GM21528 (cell line): ENCODE data around the gene RTKN.
A peak's percentile ranks its signal among the peaks of the same experiment; 100 is the strongest.

Experiments used
- ATAC-seq: cut with Tn5 transposase; IDR thresholded peaks from one replicate; pipeline ENCODE4 v1.9.1; 2021; ENCODE audit warnings: mild to moderate bottlenecking, moderate library complexity; ENCODE audit not compliant: unreplicated experiment, low FRiP score

The RTKN gene

DNA sequence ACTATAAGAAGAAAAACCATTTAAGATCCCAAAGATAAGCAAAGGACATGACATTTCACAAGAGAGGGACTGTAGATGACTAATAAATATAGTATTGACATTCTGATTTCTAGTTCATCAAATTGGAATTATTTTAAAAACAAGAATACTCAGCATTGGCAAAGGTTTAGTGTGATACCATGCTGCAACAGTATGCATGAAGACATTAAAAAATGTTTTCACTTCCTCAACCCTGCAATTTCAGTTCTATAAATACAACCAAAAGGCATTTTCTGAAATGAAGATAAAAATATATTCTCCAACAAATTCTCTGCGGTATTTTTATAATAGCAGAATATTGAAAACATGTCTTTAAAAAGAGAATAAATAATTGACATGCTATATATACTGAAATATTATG is 22.4 kb downstream of the RTKN start:
- ATAC-seq = no peak

- no peak for ATAC-seq
Observed at GRCh38 chr2:74418312-74418711, 23.4 kb downstream of the RTKN start.

DNA sequence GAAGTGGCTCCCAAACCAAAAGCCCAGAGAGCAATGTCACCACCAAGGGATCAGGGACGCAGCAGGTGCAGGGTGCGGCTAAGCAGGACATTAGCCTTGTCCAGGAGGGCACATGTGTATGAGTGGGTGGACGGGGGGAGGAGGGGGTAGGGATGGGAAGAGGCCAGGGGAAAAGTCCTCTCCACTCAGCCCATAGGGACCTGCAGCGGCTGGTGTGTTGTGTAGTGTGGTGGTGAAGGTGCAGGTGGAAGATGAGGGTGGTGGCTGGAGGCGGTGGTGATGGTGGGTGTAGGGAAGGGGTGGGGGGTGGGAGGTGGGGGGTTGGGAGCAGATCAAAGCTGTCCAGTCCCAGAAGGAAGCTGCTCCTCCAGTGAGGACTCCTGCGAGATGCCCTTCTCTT is 24.0 kb downstream of the RTKN start:
- ATAC-seq = no peak

DNA sequence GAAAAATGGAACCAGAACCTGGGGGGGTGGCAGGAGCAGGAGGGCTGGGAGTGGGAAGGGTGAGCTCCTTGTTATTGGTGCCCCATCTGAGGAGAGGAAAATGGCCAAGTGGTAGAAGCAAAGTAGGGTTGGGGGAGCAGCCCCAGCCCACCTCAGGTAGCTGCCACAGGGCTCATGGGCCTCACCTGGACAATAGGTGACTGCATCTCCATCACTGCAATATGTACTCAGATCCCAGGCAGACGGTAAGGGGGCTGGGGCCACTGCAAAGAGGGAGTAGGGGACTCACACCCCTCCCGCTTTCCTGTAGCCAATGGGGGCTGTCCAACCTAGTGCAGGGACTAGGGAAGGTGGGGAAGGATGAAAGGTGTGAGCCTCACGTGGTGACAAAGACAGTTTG is 24.5 kb downstream of the RTKN start:
- no peak for ATAC-seq

DNA sequence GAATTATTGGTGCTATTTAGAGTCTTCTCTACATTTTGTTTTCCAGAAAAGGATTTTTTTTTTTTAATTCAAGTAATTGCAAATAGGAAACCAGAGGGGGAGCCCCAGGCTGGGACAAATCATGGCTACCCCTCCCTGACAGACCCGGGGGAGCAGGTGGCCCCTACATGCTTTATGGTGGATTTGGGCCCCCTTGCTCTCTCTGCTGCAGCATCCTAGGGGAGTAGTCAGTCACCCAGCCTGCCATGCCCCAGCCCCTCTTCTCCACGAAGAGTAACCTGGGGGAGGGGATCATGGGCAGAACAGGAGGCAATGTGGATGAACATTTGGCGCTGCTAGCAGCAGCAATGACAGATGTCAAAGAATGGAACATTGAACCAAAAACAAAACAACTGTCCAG is 25.0 kb downstream of the RTKN start:
- ATAC-seq = no peak

GRCh38 chr2:74415762-74416395 is 25.9 kb downstream of the RTKN start:
- ATAC-seq = no peak

GRCh38 chr2:74414881-74415761 is 26.6 kb downstream of the RTKN start:
- no peak for ATAC-seq

- ATAC-seq = no peak
Observed at GRCh38 chr2:74414441-74414840, 27.3 kb downstream of the RTKN start.

DNA sequence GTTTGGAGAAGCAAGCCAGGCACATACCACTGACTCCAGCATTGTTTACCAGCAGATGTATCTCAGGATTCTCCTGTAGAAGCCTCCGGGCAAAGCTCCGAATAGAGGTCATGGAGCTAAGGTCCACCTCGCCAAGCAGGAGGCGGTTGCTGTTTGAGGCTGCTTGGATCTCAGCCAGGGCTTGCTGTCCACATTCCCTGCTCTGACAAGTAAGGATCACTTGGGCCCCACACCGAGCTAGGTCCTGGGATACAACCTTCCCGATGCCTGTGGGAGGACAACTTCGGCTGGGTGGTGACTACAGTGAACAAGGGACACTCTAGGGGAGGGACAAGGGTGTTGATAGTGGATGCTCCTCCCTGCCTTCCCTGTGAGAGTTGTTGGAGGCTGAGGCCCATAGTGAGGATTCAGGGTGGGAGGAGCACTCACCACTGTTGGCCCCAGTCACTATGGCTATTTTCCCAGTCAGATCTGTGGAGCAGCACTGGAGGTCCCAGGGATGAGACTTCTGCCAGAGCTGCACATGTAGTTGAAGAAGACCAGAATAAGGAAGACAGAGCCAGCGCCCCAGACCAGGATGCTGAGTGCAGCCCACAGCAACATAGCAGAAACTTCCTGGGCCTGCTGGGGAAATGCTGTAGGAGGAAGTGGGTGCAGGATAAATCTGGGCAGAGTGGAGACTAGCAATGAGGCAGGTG is 28.6 kb downstream of the RTKN start:
- no peak for ATAC-seq

- ATAC-seq = no peak
Observed at GRCh38 chr2:74407682-74408081, 34.1 kb downstream of the RTKN start.

GRCh38 chr2:74406035-74406434 is 35.7 kb downstream of the RTKN start:
- ATAC-seq = no peak

DNA sequence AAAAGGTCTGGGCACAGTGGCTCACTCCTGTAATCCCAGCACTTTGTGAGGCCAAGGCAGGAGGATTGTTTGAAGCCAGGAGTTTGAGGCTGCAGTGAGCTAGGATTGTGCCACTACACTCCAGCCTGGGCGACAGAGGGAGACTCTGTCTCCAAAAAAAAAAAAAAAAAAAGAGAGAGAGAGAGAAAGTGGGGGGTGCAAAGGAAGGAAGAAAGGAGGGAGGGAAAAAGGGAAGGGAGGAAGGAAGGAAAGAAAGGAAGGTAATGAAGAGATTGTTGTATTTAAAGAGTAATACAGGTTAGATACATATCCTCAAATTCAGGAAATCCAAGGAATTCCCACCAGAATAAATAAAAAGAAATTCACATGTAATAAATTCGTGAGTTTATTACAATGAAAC is 39.8 kb downstream of the RTKN start:
- ATAC-seq = no peak

DNA sequence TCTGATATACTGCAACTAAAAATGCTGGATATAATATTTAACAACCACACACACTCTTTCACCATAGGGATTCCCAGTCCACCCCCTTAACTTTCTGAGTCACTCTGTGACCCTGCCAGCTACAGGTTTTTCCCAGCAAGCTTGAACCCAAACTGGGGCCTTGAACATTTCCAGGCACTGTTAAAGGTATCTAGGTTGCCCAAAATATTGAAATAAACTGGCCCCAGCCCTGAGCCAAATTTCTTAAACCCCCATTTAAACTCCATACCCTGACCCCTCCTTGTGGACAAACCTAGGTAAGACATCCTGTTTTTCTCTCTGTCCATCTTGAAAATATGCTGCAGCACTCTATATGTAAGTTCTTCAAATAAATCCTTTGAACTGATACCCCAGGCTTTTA is 42.0 kb downstream of the RTKN start:
- ATAC-seq = no peak

DNA sequence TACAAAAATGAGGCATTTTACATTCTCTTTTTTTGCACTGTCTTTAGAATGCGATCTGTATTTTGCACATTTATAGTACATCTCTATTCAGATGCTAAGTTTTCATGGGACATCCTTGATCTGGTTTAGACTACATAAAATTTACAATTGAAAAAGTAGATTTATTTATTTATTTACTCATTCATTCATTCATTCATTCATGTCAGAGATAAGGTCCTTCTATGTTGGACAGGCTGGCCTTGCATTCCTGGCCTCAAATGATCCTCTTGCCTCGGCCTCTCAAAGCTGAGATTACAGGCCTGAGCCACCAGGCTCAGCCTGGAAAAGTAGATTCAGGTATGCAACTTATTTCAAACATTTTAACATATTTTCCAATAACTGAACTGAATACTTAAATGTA is 45.6 kb downstream of the RTKN start:
- no peak for ATAC-seq

GRCh38 chr2:74393525-74393924 is 48.2 kb downstream of the RTKN start:
- ATAC-seq = no peak

GRCh38 chr2:74392449-74392743 is 49.3 kb downstream of the RTKN start:
- no peak for ATAC-seq

GRCh38 chr2:74391580-74392448 is 49.9 kb downstream of the RTKN start:
- ATAC-seq = peak; percentile 63

GRCh38 chr2:74391209-74391579 is 50.5 kb downstream of the RTKN start:
- no peak for ATAC-seq

GRCh38 chr2:74390606-74391005 is 51.1 kb downstream of the RTKN start:
- no peak for ATAC-seq

DNA sequence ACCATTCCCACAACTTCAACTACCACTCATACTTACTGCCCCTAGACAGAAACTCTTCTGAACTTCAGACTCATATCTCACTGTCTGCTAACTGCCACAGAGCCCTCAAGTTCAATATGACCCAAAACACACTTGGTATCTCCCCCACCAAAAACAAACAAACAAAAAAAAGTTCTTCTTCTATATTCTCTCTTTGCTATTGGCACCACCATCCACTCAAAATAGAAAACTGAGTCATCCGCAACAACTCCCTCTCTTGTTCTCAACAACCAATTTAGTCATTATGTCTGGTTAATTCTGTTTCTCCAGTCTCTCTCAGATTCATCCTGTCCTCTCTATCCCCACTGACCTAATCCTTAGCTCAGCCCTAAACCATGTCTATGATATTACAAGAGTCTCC is 54.4 kb downstream of the RTKN start:
- ATAC-seq = no peak

DNA sequence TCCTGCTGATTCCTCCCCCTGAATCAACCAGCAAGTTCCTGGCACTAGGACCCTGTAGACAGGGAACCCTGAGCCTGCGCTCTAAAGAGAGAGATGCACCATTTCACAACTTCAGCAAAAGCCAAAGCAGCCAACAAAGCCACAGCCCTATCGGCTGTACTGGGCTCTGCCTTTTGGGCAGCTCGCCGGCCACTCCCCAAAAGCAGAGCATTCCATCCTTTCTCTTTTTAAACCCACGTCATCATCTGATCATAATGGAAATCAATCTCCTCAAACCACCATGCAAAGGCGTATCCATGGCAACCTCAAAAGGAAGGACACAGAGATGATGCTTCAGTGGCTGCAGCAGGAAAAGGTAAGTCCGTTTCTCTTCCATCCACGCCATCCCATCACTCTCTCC is 56.3 kb downstream of the RTKN start:
- no peak for ATAC-seq
